ENCODE data around the gene TSPAN17.

TSPAN17 gene

GRCh38 chr5:176637556-176637955 is 9.7 kb upstream of the TSPAN17 start:
- 65% methylated on average over 4 of the region's 4 CpGs for WGBS
- no peaks in the 10 kb centered on the region for H3K79me1 ChIP-seq (replicated peaks; ENCODE audit: low read length, poor library complexity, severe bottlenecking)
- H2AFZ ChIP-seq (ENCODE audit: low read depth, low read length), result no peak overlapping the region
- peaks cover 6% of the 10 kb centered on the region for H3K9me3 ChIP-seq (ENCODE audit: control insufficient read depth, low read length)
- no peak overlapping the region for H4K8ac ChIP-seq (ENCODE audit: low read length)
- no peak overlapping the region for H3K14ac ChIP-seq (ENCODE audit: low read length in 2 of 2)
- H3K27ac ChIP-seq (ENCODE audit: low read length, poor library complexity, severe bottlenecking), result no peak overlapping the region
- no peak overlapping the region for H3K9ac ChIP-seq (ENCODE audit: low read length)
- DNase-seq, result no peak
- H3K36me3 ChIP-seq (ENCODE audit: control insufficient read depth in 1 of 2, insufficient read depth in 2 of 2, low read depth in 1 of 2, low read length in 2 of 2), result no peaks in the 10 kb centered on the region
- no peak overlapping the region for H3K4me3 ChIP-seq (ENCODE audit: insufficient read depth in 1 of 2, low read depth in 1 of 2, low read length in 2 of 2)
- H2BK120ac ChIP-seq (ENCODE audit: low read depth, low read length), result no peak overlapping the region
- H2BK12ac ChIP-seq (ENCODE audit: low read length in 2 of 2), result no peak overlapping the region
- H3K18ac ChIP-seq (ENCODE audit: low read depth in 1 of 2, low read length in 2 of 2), result no peak overlapping the region
- no peak overlapping the region for H2AK5ac ChIP-seq (ENCODE audit: low read length, severe bottlenecking)
- no peak overlapping the region for H3K4ac ChIP-seq (ENCODE audit: low read depth in 1 of 2, low read length in 2 of 2)
- no peak overlapping the region for H4K91ac ChIP-seq (ENCODE audit: low read length)
- H3K4me2 ChIP-seq (ENCODE audit: low read length, poor library complexity, severe bottlenecking), result no peak overlapping the region
- H3K23ac ChIP-seq (ENCODE audit: low read length in 2 of 2), result no peak overlapping the region
- peaks cover 2% of the 10 kb centered on the region for H3K4me1 ChIP-seq (ENCODE audit: control insufficient read depth, insufficient read depth, low read depth, low read length)
- no peak overlapping the region for H2BK5ac ChIP-seq (ENCODE audit: low read depth, low read length, poor library complexity, severe bottlenecking)
- H3K27me3 ChIP-seq (ENCODE audit: control insufficient read depth in 1 of 2, insufficient read depth in 1 of 2, low read length in 2 of 2), result peaks cover 42 to 49% of the 10 kb centered on the region in 2 experiments
- no peak overlapping the region for H2BK15ac ChIP-seq (ENCODE audit: low read depth, poor library complexity, severe bottlenecking)

DNA sequence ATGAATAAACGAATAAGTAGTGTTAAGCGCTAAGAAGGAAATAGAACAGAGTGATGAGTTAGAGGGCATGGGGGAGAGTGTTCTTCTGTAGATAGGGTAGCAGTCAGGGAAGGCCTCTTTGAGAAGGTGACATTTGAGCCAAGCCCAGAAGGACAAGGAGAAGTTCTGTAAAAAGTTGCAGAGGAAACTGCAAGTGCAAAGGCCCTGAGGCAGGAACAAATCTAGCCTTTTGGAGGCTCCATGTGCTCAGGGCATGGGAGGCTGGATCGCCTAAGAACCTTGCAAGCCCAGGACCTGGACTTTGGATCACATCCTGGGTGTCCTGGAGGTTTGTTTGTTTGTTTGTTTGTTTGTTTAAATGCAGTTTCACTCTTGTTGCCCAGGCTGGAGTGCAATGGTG is 8.8 kb upstream of the TSPAN17 start:
- Histone ChIP-seq H4K8ac (ENCODE audit: low read length) (no peak overlapping the region), H2AFZ (ENCODE audit: low read depth, low read length) (no peak overlapping the region), H4K91ac (ENCODE audit: low read length) (no peak overlapping the region), H2BK12ac (ENCODE audit: low read length in 2 of 2) (no peak overlapping the region), H2BK5ac (ENCODE audit: low read depth, low read length, poor library complexity, severe bottlenecking) (no peak overlapping the region), H3K4me1 (ENCODE audit: control insufficient read depth, insufficient read depth, low read depth, low read length) (peaks cover 3% of the 10 kb centered on the region), H2BK15ac (ENCODE audit: low read depth, poor library complexity, severe bottlenecking) (no peak overlapping the region), H2BK120ac (ENCODE audit: low read depth, low read length) (no peak overlapping the region), H3K27ac (ENCODE audit: low read length, poor library complexity, severe bottlenecking) (no peak overlapping the region), H2AK5ac (ENCODE audit: low read length, severe bottlenecking) (no peak overlapping the region), H3K9ac (ENCODE audit: low read length) (no peak overlapping the region), H3K18ac (ENCODE audit: low read depth in 1 of 2, low read length in 2 of 2) (no peak overlapping the region), H3K9me3 (ENCODE audit: control insufficient read depth, low read length) (peaks cover 6% of the 10 kb centered on the region), H3K36me3 (ENCODE audit: control insufficient read depth in 1 of 2, insufficient read depth in 2 of 2, low read depth in 1 of 2, low read length in 2 of 2) (no peaks in the 10 kb centered on the region), H3K23ac (ENCODE audit: low read length in 2 of 2) (no peak overlapping the region), H3K27me3 (ENCODE audit: control insufficient read depth in 1 of 2, insufficient read depth in 1 of 2, low read length in 2 of 2) (peaks cover 34 to 40% of the 10 kb centered on the region in 2 experiments), H3K14ac (ENCODE audit: low read length in 2 of 2) (no peak overlapping the region), H3K4ac (ENCODE audit: low read depth in 1 of 2, low read length in 2 of 2) (no peak overlapping the region), H3K4me3 (ENCODE audit: insufficient read depth in 1 of 2, low read depth in 1 of 2, low read length in 2 of 2) (no peak overlapping the region), H3K79me1 (replicated peaks; ENCODE audit: low read length, poor library complexity, severe bottlenecking) (no peaks in the 10 kb centered on the region), H3K4me2 (ENCODE audit: low read length, poor library complexity, severe bottlenecking) (no peak overlapping the region)
- WGBS, result 89% methylated on average over 3 of the region's 3 CpGs
- no peak for DNase-seq

DNA sequence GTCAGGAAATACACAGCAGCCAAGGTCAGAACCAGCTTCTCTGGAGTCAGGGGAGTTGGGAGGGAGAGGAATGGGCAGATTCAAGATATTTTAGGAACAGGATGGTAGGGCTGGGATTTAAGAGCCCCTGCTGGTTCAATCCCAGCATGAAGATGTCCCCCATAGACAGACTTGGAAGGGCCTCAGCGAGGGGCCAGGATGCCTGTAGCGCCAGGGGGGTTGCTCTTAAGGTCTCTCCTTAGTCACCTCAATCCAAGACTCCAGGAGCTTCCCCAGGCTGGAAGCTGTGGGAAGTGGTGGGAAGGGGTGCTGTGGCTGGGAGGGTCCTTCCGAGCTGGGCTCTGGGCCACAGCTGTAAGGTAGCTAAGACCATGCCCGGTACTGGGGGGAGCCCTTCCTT is 8.1 kb upstream of the TSPAN17 start:
- no peak overlapping the region for H4K91ac ChIP-seq (ENCODE audit: low read length)
- no peaks in the 10 kb centered on the region for H3K79me1 ChIP-seq (replicated peaks; ENCODE audit: low read length, poor library complexity, severe bottlenecking)
- no peak overlapping the region for H3K23ac ChIP-seq (ENCODE audit: low read length in 2 of 2)
- peaks cover 26 to 32% of the 10 kb centered on the region in 2 experiments for H3K27me3 ChIP-seq (ENCODE audit: control insufficient read depth in 1 of 2, insufficient read depth in 1 of 2, low read length in 2 of 2)
- no peak overlapping the region for H3K18ac ChIP-seq (ENCODE audit: low read depth in 1 of 2, low read length in 2 of 2)
- peaks cover 5% of the 10 kb centered on the region for H3K4me1 ChIP-seq (ENCODE audit: control insufficient read depth, insufficient read depth, low read depth, low read length)
- no peak overlapping the region for H4K8ac ChIP-seq (ENCODE audit: low read length)
- no peak overlapping the region for H2BK12ac ChIP-seq (ENCODE audit: low read length in 2 of 2)
- H3K9me3 ChIP-seq (ENCODE audit: control insufficient read depth, low read length), result peaks cover 6% of the 10 kb centered on the region
- no peak overlapping the region for H2AFZ ChIP-seq (ENCODE audit: low read depth, low read length)
- H3K4ac ChIP-seq (ENCODE audit: low read depth in 1 of 2, low read length in 2 of 2), result no peak overlapping the region
- H3K4me3 ChIP-seq (ENCODE audit: insufficient read depth in 1 of 2, low read depth in 1 of 2, low read length in 2 of 2), result no peak overlapping the region
- no peak overlapping the region for H3K4me2 ChIP-seq (ENCODE audit: low read length, poor library complexity, severe bottlenecking)
- H2AK5ac ChIP-seq (ENCODE audit: low read length, severe bottlenecking), result no peak overlapping the region
- no peaks in the 10 kb centered on the region for H3K36me3 ChIP-seq (ENCODE audit: control insufficient read depth in 1 of 2, insufficient read depth in 2 of 2, low read depth in 1 of 2, low read length in 2 of 2)
- no peak overlapping the region for H2BK5ac ChIP-seq (ENCODE audit: low read depth, low read length, poor library complexity, severe bottlenecking)
- H2BK15ac ChIP-seq (ENCODE audit: low read depth, poor library complexity, severe bottlenecking), result no peak overlapping the region
- no peak overlapping the region for H3K14ac ChIP-seq (ENCODE audit: low read length in 2 of 2)
- 94% methylated on average over 2 of the region's 4 CpGs for WGBS
- no peak overlapping the region for H3K27ac ChIP-seq (ENCODE audit: low read length, poor library complexity, severe bottlenecking)
- DNase-seq, result no peak
- H3K9ac ChIP-seq (ENCODE audit: low read length), result no peak overlapping the region
- H2BK120ac ChIP-seq (ENCODE audit: low read depth, low read length), result no peak overlapping the region

- no peak overlapping the region for H2AK5ac ChIP-seq (ENCODE audit: low read length, severe bottlenecking)
- no peak overlapping the region for H3K14ac ChIP-seq (ENCODE audit: low read length in 2 of 2)
- no peak overlapping the region for H3K18ac ChIP-seq (ENCODE audit: low read depth in 1 of 2, low read length in 2 of 2)
- no peak overlapping the region for H4K91ac ChIP-seq (ENCODE audit: low read length)
- no peak overlapping the region for H4K8ac ChIP-seq (ENCODE audit: low read length)
- H3K9ac ChIP-seq (ENCODE audit: low read length), result no peak overlapping the region
- no peaks in the 10 kb centered on the region for H3K79me1 ChIP-seq (replicated peaks; ENCODE audit: low read length, poor library complexity, severe bottlenecking)
- H2BK15ac ChIP-seq (ENCODE audit: low read depth, poor library complexity, severe bottlenecking), result no peak overlapping the region
- no peak overlapping the region for H3K4me2 ChIP-seq (ENCODE audit: low read length, poor library complexity, severe bottlenecking)
- H3K27ac ChIP-seq (ENCODE audit: low read length, poor library complexity, severe bottlenecking), result no peak overlapping the region
- H3K4me1 ChIP-seq (ENCODE audit: control insufficient read depth, insufficient read depth, low read depth, low read length), result peaks cover 5% of the 10 kb centered on the region
- H3K4me3 ChIP-seq (ENCODE audit: insufficient read depth in 1 of 2, low read depth in 1 of 2, low read length in 2 of 2), result no peak overlapping the region
- H3K27me3 ChIP-seq (ENCODE audit: control insufficient read depth in 1 of 2, insufficient read depth in 1 of 2, low read length in 2 of 2), result peaks cover 22 to 28% of the 10 kb centered on the region in 2 experiments
- H3K4ac ChIP-seq (ENCODE audit: low read depth in 1 of 2, low read length in 2 of 2), result no peak overlapping the region
- no peak overlapping the region for H2BK5ac ChIP-seq (ENCODE audit: low read depth, low read length, poor library complexity, severe bottlenecking)
- H2BK12ac ChIP-seq (ENCODE audit: low read length in 2 of 2), result no peak overlapping the region
- 89% methylated on average over 4 of the region's 4 CpGs for WGBS
- peaks cover 6% of the 10 kb centered on the region for H3K9me3 ChIP-seq (ENCODE audit: control insufficient read depth, low read length)
- no peak overlapping the region for H2BK120ac ChIP-seq (ENCODE audit: low read depth, low read length)
- no peak overlapping the region for H2AFZ ChIP-seq (ENCODE audit: low read depth, low read length)
- DNase-seq, result no peak
- no peaks in the 10 kb centered on the region for H3K36me3 ChIP-seq (ENCODE audit: control insufficient read depth in 1 of 2, insufficient read depth in 2 of 2, low read depth in 1 of 2, low read length in 2 of 2)
- no peak overlapping the region for H3K23ac ChIP-seq (ENCODE audit: low read length in 2 of 2)
These were observed 7.3 kb upstream of the TSPAN17 start for GRCh38 chr5:176639981-176640380.

Data from mesenchymal stem cell (in vitro differentiated cells and primary cell).